NCI-H1417 (cell line): ENCODE measurements around the gene BLOC1S4.

Experiments
- DNase-seq, 3 experiments: peaks; one replicate each; lab custom pipeline; 2025; lab: John Stamatoyannopoulos, UW

The BLOC1S4 gene

GRCh38 chr4:6764976-6765620 lies 49.1 kb downstream of the BLOC1S4 start:
- no peak for DNase-seq

- DNase-seq, result no peak
These were observed 49.7 kb downstream of the BLOC1S4 start for GRCh38 chr4:6765703-6766102.
